H1 (cell line): ENCODE measurements around the gene TARP.

Experiments
- CTCF ChIA-PET: fragments of 300-600 bp; sonication (Branson Sonifier 250); formaldehyde crosslinking; loops from one replicate; lab custom pipeline; 2021; ENCODE audit not compliant: partially characterized antibody; lab: Charles Lee
- POLR2A ChIA-PET: fragments of 300-600 bp; sonication (Branson Sonifier 250); formaldehyde crosslinking; loops from one replicate; lab custom pipeline; 2021; ENCODE audit warnings: inconsistent platforms; ENCODE audit not compliant: partially characterized antibody; lab: Charles Lee
- DNase-seq, 2 experiments: peaks; one replicate each; pipeline versions ENCODE4 v3.0.0 to v3.0.0-alpha.2; 2010 to 2022; ENCODE audit warnings: low spot score in 2 of 2, low read depth in 1 of 2, mixed read lengths in 1 of 2
- FAIRE-seq: peaks from 2 replicates; lab custom pipeline; 2011; peaks lifted over from hg19 to GRCh38; lab: Jason Lieb, UNC
- H2AFZ ChIP-seq: 2 replicates; pipeline ENCODE4 v1.8.1; 2012; ENCODE audit warnings: low read length, inconsistent platforms
- H2AK5ac ChIP-seq: 2 replicates; pipeline ENCODE4 v1.6.1; 2013; ENCODE audit warnings: low read depth, low read length
- H2BK120ac ChIP-seq: replicated peaks from 2 replicates; pipeline ENCODE3; 2013; ENCODE audit warnings: low read depth, low read length, inconsistent platforms
- H2BK12ac ChIP-seq: 2 replicates; pipeline ENCODE4 v1.6.1; 2013; ENCODE audit warnings: low read depth, low read length
- H2BK15ac ChIP-seq: 2 replicates; pipeline ENCODE4 v1.6.1; 2013; ENCODE audit warnings: low read length
- H2BK20ac ChIP-seq: 2 replicates; pipeline ENCODE4 v1.6.1; 2013; ENCODE audit warnings: low read length
- H2BK5ac ChIP-seq: 2 replicates; pipeline ENCODE4 v1.6.1; 2013; ENCODE audit warnings: low read depth, low read length
- H3K14ac ChIP-seq: 2 replicates; pipeline ENCODE4 v1.6.1; 2013; ENCODE audit warnings: inconsistent platforms; ENCODE audit not compliant: insufficient read length
- H3K18ac ChIP-seq: 2 replicates; pipeline ENCODE4 v1.6.1; 2013; ENCODE audit warnings: low read length; ENCODE audit errors: extremely low read depth
- H3K23ac ChIP-seq: 2 replicates; pipeline ENCODE4 v1.6.1; 2013; ENCODE audit warnings: inconsistent platforms; ENCODE audit not compliant: insufficient read length
- H3K23me2 ChIP-seq: 2 replicates; pipeline ENCODE4 v1.6.1; 2013; ENCODE audit warnings: low read depth, low read length
- H3K27ac ChIP-seq: 2 replicates; pipeline ENCODE4 v1.6.1; 2011; ENCODE audit warnings: low read depth, low read length, inconsistent platforms
- H3K27me3 ChIP-seq, 4 experiments: replicated peaks in 1 of 4; 1 replicate in 1 of 4; 2 replicates in 3 of 4; pipeline versions ENCODE4 v1.6.1 to v1.8.1; 2011 to 2013; ENCODE audit warnings: low read length in 3 of 4, mild to moderate bottlenecking in 3 of 4, inconsistent platforms in 2 of 4, mixed read lengths in 2 of 4, moderate library complexity in 1 of 4; ENCODE audit not compliant: control insufficient read depth in 3 of 4, insufficient read depth in 3 of 4; ENCODE audit errors: extremely low read depth in 1 of 4
- H3K36me3 ChIP-seq, 4 experiments: 2 replicates each; pipeline versions ENCODE4 v1.6.1 to v1.8.1; 2011 to 2013; ENCODE audit warnings: mild to moderate bottlenecking in 4 of 4, low read length in 3 of 4, moderate library complexity in 2 of 4, control low read depth in 1 of 4, inconsistent platforms in 1 of 4; ENCODE audit not compliant: insufficient read depth in 4 of 4, control insufficient read depth in 2 of 4
- H3K4ac ChIP-seq: replicated peaks from 2 replicates; pipeline ENCODE3; 2013; ENCODE audit warnings: low read length, low read depth, mixed read lengths, inconsistent platforms; ENCODE audit not compliant: insufficient read length
- H3K4me1 ChIP-seq, 4 experiments: replicated peaks in 1 of 4; 1 replicate in 1 of 4; 2 replicates in 3 of 4; pipeline versions ENCODE4 v1.6.1 to v1.8.1; 2011 to 2013; ENCODE audit warnings: low read length in 3 of 4, inconsistent platforms in 2 of 4, mixed read lengths in 1 of 4; ENCODE audit not compliant: insufficient read depth in 4 of 4, control insufficient read depth in 3 of 4
- H3K4me2 ChIP-seq, 2 experiments: 2 replicates each; pipeline versions ENCODE4 v1.6.1 to v1.8.1; 2011 to 2013; ENCODE audit warnings: low read depth in 2 of 2, low read length in 2 of 2, control low read depth in 1 of 2, inconsistent platforms in 1 of 2, mild to moderate bottlenecking in 1 of 2; ENCODE audit not compliant: insufficient read depth in 1 of 2
- H3K4me3 ChIP-seq, 4 experiments: fragments of 200-600, 300-600 bp in 1 of 4; sonication (generic), shearing (Covaris generic), sonication (Bioruptor Twin) in 1 of 4; 2 replicates each; pipeline versions ENCODE4 v1.5.1 to v1.8.1; 2011 to 2016; ENCODE audit warnings: low read length in 4 of 4, low read depth in 3 of 4, control low read depth in 2 of 4, inconsistent platforms in 2 of 4, mild to moderate bottlenecking in 2 of 4, mixed read lengths in 1 of 4, moderate library complexity in 1 of 4; ENCODE audit not compliant: insufficient read depth in 2 of 4; ENCODE audit errors: extremely low read depth in 1 of 4
- H3K56ac ChIP-seq: replicated peaks from 2 replicates; pipeline ENCODE3; 2013; ENCODE audit warnings: low read depth, mild to moderate bottlenecking, mixed read lengths, low read length, inconsistent platforms; ENCODE audit not compliant: insufficient read length
- H3K79me1 ChIP-seq: 2 replicates; pipeline ENCODE4 v1.6.1; 2013; ENCODE audit warnings: low read depth, low read length, control low read depth
- H3K79me2 ChIP-seq, 2 experiments: 2 replicates each; pipeline versions ENCODE4 v1.6.1 to v1.8.1; 2012 to 2013; ENCODE audit warnings: low read length in 2 of 2, mild to moderate bottlenecking in 2 of 2, inconsistent platforms in 1 of 2; ENCODE audit not compliant: insufficient read depth in 2 of 2, control insufficient read depth in 1 of 2
- H3K9ac ChIP-seq, 4 experiments: replicated peaks in 1 of 4; 1 replicate in 1 of 4; 2 replicates in 3 of 4; pipeline versions ENCODE4 v1.6.1 to v1.8.1; 2011 to 2013; ENCODE audit warnings: low read depth in 3 of 4, low read length in 3 of 4, control low read depth in 2 of 4, mild to moderate bottlenecking in 2 of 4, moderate library complexity in 2 of 4, inconsistent platforms in 1 of 4; ENCODE audit errors: extremely low read depth in 1 of 4
- H3K9me3 ChIP-seq, 2 experiments: 2 replicates each; pipeline versions ENCODE4 v1.6.1 to v1.8.1; 2012 to 2013; ENCODE audit warnings: mild to moderate bottlenecking in 2 of 2, moderate library complexity in 2 of 2, control low read depth in 1 of 2, inconsistent platforms in 1 of 2, low read depth in 1 of 2, low read length in 1 of 2, mixed read lengths in 1 of 2; ENCODE audit not compliant: insufficient read depth in 2 of 2
- H4K20me1 ChIP-seq, 2 experiments: replicated peaks in 1 of 2; 2 replicates each; pipeline versions ENCODE3 to v1.8.1; 2011 to 2013; ENCODE audit warnings: inconsistent platforms in 2 of 2, low read length in 2 of 2, mild to moderate bottlenecking in 1 of 2; ENCODE audit not compliant: insufficient read depth in 2 of 2, control insufficient read depth in 1 of 2
- H4K5ac ChIP-seq: 2 replicates; pipeline ENCODE4 v1.6.1; 2013; ENCODE audit warnings: low read length, low read depth, mixed read lengths, inconsistent platforms; ENCODE audit not compliant: insufficient read length
- H4K8ac ChIP-seq: 2 replicates; pipeline ENCODE4 v1.8.0; 2013; ENCODE audit warnings: mild to moderate bottlenecking, moderate library complexity, low read length, inconsistent platforms; ENCODE audit not compliant: insufficient read depth; ENCODE audit errors: extremely low read depth
- H4K91ac ChIP-seq: replicated peaks from 2 replicates; pipeline ENCODE3; 2013; ENCODE audit warnings: low read length, mixed read lengths, inconsistent platforms; ENCODE audit not compliant: insufficient read length
- ASH2L ChIP-seq: fragments of 200-600, 300-600 bp; sonication (generic); IDR thresholded peaks from one replicate; pipeline ENCODE4 v1.7.1; 2017; ENCODE audit warnings: low read length
- ATF2 ChIP-seq: IDR thresholded peaks from 2 replicates; pipeline ENCODE4 v1.6.1; 2012; ENCODE audit warnings: low read length, inconsistent platforms
- BACH1 ChIP-seq: IDR thresholded peaks from 2 replicates; pipeline ENCODE4 v1.6.1; 2012; ENCODE audit warnings: low read length, improper control_type of control experiment
- RXRA ChIP-seq: IDR thresholded peaks from 2 replicates; pipeline ENCODE4 v1.6.1; 2011; ENCODE audit warnings: low read depth, mild to moderate bottlenecking, low read length, moderate library complexity; ENCODE audit not compliant: insufficient read depth
- SP1 ChIP-seq: IDR thresholded peaks from 2 replicates; pipeline ENCODE4 v1.6.1; 2011; ENCODE audit warnings: low read depth, low read length
- WGBS, 2 experiments: shearing (Covaris generic) in 1 of 2; methylation state at CpG; one replicate each; pipeline versions ENCODE4 v1.1.6 to v1.1.7; 2013 to 2015; ENCODE audit warnings: low lambda C conversion rate in 2 of 2, mixed read lengths in 2 of 2, inconsistent platforms in 1 of 2, low coverage in 1 of 2, missing lambda C conversion rate in 1 of 2; ENCODE audit not compliant: insufficient replicate concordance in 2 of 2, insufficient coverage in 1 of 2, insufficient read length in 1 of 2; ENCODE audit errors: extremely low coverage in 1 of 2, missing lambda C conversion rate in 1 of 2; 5-methylcytosine and 5-hydroxymethylcytosine counted together

TARP gene

GRCh38 chr7:38294926-38295325 lies 21.5 kb upstream of the TARP start:
- Histone ChIP-seq H2BK15ac (no peak overlapping the region), H4K5ac (no peak overlapping the region), H3K36me3 (no peaks in the 10 kb centered on the region), H3K27ac (no peak overlapping the region), H3K79me1 (no peaks in the 10 kb centered on the region), H2BK20ac (no peak overlapping the region), H3K4ac (no peak overlapping the region), H3K27me3 (no peaks in the 10 kb centered on the region), H4K8ac (no peak overlapping the region), H3K9me3 (no peaks in the 10 kb centered on the region), H2AFZ (no peak overlapping the region), H3K23ac (no peak overlapping the region), H2AK5ac (no peak overlapping the region), H4K20me1 (no peaks in the 10 kb centered on the region), H3K4me1 (no peaks in the 10 kb centered on the region), H3K4me3 (no peak overlapping the region), H2BK5ac (no peak overlapping the region), H3K14ac (no peak overlapping the region), H3K4me2 (no peak overlapping the region), H2BK120ac (no peak overlapping the region), H2BK12ac (no peak overlapping the region), H3K18ac (no peak overlapping the region), H3K56ac (no peak overlapping the region), H3K23me2 (no peaks in the 10 kb centered on the region), H3K9ac (no peak overlapping the region), H3K79me2 (no peaks in the 10 kb centered on the region), H4K91ac (no peak overlapping the region)
- WGBS, 2 experiments: 94% methylated on average over 2 of the region's 2 CpGs; no CpG with 5 or more reads in 1 of the 2 experiments
- ChIA-PET POLR2A (no interaction called here), CTCF (interaction anchor here (1.7 kb wide), 1 partner anchor 47 kb away, joined by 3 read pairs; no protein-coding TSS in a partner anchor)
- FAIRE-seq (no peak), DNase-seq (no peak)
- TF ChIP-seq ATF2 (no peak), ASH2L (no peak), RXRA (no peak), SP1 (no peak), BACH1 (no peak)
